A673 (cell line): ENCODE data around the gene FGF12. TPM values are rescaled to one million over a fixed set of nuclear protein-coding genes. Genes with fewer than 3 reads are reported as not detected.

ENCODE experiments used
- BruUV-seq: library from RNA; stranded (reverse); fragments of 400-500 nt; replicated peaks from 2 replicates; lab custom pipeline; 2021; lab: Mats Ljungman, UMichigan
- CTCF ChIA-PET: fragments of 300-600 bp; sonication (Branson Sonifier 250); formaldehyde crosslinking; loops from one replicate; lab custom pipeline; 2022; ENCODE audit warnings: antibody characterized with exemption; lab: Charles Lee
- POLR2A ChIA-PET: fragments of 300-600 bp; sonication (Branson Sonifier 250); formaldehyde crosslinking; loops from one replicate; lab custom pipeline; 2022; ENCODE audit warnings: antibody characterized with exemption; ENCODE audit not compliant: low non-redundant PET; lab: Charles Lee
- DNase-seq: peaks from one replicate; pipeline ENCODE4 v3.0.0-alpha.2; 2015; ENCODE audit warnings: low spot score
- H3K27ac ChIP-seq: fragments of 200-600 bp; sonication (generic); 2 replicates; pipeline ENCODE4 v1.5.1; 2016; ENCODE audit warnings: mixed run types, low read depth, mild to moderate bottlenecking, mixed read lengths, antibody characterized with exemption, low read length; ENCODE audit not compliant: poor library complexity, severe bottlenecking
- H3K27me3 ChIP-seq: fragments of 200-600 bp; sonication (generic); replicated peaks from 2 replicates; pipeline ENCODE4 v1.6.1; 2017; ENCODE audit warnings: mixed run types, low read depth, mild to moderate bottlenecking, mixed read lengths, antibody characterized with exemption, low read length; ENCODE audit not compliant: insufficient read depth, poor library complexity
- H3K36me3 ChIP-seq: fragments of 200-600 bp; sonication (generic); 2 replicates; pipeline ENCODE4 v1.6.1; 2016; ENCODE audit warnings: mixed run types, mild to moderate bottlenecking, mixed read lengths, antibody characterized with exemption, low read length; ENCODE audit not compliant: insufficient read depth, poor library complexity, severe bottlenecking
- H3K4me1 ChIP-seq: fragments of 200-600 bp; sonication (generic); 2 replicates; pipeline ENCODE4 v1.6.1; 2017; ENCODE audit warnings: mixed run types, mild to moderate bottlenecking, mixed read lengths, antibody characterized with exemption, low read length; ENCODE audit not compliant: insufficient read depth, poor library complexity, severe bottlenecking
- H3K4me3 ChIP-seq: fragments of 200-600 bp; sonication (generic); 2 replicates; pipeline ENCODE4 v1.5.1; 2016; ENCODE audit warnings: low read depth, mixed run types, mild to moderate bottlenecking, mixed read lengths, low read length; ENCODE audit not compliant: poor library complexity, severe bottlenecking
- H3K9me3 ChIP-seq: fragments of 200-600 bp; sonication (generic); 2 replicates; pipeline ENCODE4 v1.6.1; 2016; ENCODE audit warnings: mixed run types, low read depth, mild to moderate bottlenecking, mixed read lengths, antibody characterized with exemption, low read length; ENCODE audit not compliant: poor library complexity, severe bottlenecking
- EZH2 ChIP-seq: fragments of 200-600 bp; sonication (generic); IDR thresholded peaks from 2 replicates; pipeline ENCODE4 v1.6.1; 2017; ENCODE audit warnings: borderline replicate concordance, low read depth, mild to moderate bottlenecking, mixed read lengths, antibody characterized with exemption, low read length; ENCODE audit not compliant: poor library complexity, severe bottlenecking
- intact Hi-C: fragments of 100-400 bp; cut with micrococcal nuclease; formaldehyde crosslinking; loops from one replicate; pipeline ENCODE4 v1.10.0; 2022; ENCODE audit not compliant: unreplicated experiment
- total RNA-seq: library from RNA; stranded (reverse); gene quantifications from 2 replicates; pipeline ENCODE4 v1.2.3, GENCODE V29; 2021
- TF ChIP-seq, protein P1 (sequence below): fragments of 300-800, 200-600 bp; sonication (generic); conservative IDR thresholded peaks from 2 replicates; pipeline ENCODE4 v1.5.1; 2017; ENCODE audit warnings: low read depth, mild to moderate bottlenecking, antibody characterized with exemption, low read length, moderate library complexity, mixed read lengths

FGF12 gene
- total RNA-seq, 1 experiment from 2014 or later, result 2.3 TPM

DNA sequence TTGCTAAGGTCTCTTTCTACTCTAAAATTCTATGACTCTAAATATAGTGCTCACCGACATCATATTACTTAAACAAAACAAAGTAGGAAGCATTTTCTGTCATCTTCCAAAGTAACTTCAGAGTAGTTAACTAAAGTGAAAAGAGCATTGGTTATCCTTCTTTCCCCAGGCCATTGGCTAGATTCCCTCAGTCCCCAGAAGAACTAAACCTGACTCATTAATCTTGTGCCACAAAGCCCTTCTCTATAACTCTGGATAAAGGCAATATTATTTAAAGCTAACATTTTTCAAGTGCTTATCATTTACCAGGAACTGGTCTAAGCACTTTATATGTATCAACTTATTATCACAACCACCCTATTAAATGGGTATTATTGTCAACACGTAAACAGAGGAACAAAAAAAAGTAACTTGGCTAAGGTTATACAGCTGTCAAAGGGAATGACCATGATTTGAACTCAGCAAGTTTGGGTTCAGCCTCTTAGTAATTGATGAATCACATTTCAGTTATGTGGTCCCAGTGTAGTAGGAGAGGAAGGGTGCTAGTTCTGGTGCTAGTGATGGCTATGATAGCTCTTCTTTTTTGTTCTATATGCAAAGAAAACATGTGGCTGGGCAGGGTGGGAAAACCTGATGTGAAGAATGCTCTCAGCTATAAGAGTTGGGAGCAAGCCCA is 304.9 kb downstream of the FGF12 start:
- H3K27ac ChIP-seq, result no peak overlapping the region
- intact Hi-C loops, result loop anchor here (5.0 kb wide), 1 partner anchor 235 kb away; no protein-coding TSS in a partner anchor
- CTCF ChIA-PET, result interaction anchor here (1.0 to 2.0 kb wide), 4 partner anchors 8 to 235 kb away, joined by 3 to 6 read pairs (median 4); no protein-coding TSS in a partner anchor
- BruUV-seq, result no TSS peak
- POLR2A ChIA-PET, result no interaction called here
- no peaks in the 10 kb centered on the region for H3K36me3 ChIP-seq
- H3K4me3 ChIP-seq, result no peak overlapping the region
- no peak for DNase-seq
- H3K27me3 ChIP-seq, result no peaks in the 10 kb centered on the region
- H3K4me1 ChIP-seq, result peaks cover 4% of the 10 kb centered on the region
- TF ChIP-seq, protein P1, sequence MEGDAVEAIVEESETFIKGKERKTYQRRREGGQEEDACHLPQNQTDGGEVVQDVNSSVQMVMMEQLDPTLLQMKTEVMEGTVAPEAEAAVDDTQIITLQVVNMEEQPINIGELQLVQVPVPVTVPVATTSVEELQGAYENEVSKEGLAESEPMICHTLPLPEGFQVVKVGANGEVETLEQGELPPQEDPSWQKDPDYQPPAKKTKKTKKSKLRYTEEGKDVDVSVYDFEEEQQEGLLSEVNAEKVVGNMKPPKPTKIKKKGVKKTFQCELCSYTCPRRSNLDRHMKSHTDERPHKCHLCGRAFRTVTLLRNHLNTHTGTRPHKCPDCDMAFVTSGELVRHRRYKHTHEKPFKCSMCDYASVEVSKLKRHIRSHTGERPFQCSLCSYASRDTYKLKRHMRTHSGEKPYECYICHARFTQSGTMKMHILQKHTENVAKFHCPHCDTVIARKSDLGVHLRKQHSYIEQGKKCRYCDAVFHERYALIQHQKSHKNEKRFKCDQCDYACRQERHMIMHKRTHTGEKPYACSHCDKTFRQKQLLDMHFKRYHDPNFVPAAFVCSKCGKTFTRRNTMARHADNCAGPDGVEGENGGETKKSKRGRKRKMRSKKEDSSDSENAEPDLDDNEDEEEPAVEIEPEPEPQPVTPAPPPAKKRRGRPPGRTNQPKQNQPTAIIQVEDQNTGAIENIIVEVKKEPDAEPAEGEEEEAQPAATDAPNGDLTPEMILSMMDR, result no peak
- TF ChIP-seq EZH2, result no peak
- H3K9me3 ChIP-seq, result no peaks in the 10 kb centered on the region

DNA sequence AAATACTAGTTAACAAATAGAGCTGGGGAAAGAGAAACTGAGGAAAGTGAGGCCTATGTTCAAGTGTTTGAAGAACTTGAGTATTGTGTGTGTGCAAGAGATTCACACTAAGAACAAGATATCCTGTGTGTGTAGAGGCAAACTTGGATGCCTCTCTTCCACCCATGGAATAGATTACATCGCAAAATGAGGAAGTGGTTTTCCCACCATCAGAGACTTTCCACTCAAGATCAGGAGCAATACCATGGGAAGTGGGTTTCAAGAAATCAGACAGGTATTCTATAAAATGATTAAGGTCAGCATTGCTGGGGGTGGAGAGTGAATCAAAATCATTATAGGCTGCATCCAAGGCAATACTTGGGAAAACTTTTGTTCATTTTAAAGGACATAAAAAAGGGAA is 308.0 kb downstream of the FGF12 start:
- Histone ChIP-seq H3K4me3 (no peak overlapping the region), H3K36me3 (no peaks in the 10 kb centered on the region), H3K4me1 (peaks cover 8% of the 10 kb centered on the region), H3K27ac (no peak overlapping the region), H3K27me3 (no peaks in the 10 kb centered on the region), H3K9me3 (no peaks in the 10 kb centered on the region)
- DNase-seq, result no peak
- ChIA-PET CTCF (no interaction called here), POLR2A (interaction anchor here (0.5 kb wide), 1 partner anchor 655 kb away, joined by 3 read pairs; no protein-coding TSS in a partner anchor)
- BruUV-seq, result no TSS peak
- TF ChIP-seq, protein P1, result no peak
- TF ChIP-seq EZH2, result no peak
- intact Hi-C loops, result no loop called here

DNA sequence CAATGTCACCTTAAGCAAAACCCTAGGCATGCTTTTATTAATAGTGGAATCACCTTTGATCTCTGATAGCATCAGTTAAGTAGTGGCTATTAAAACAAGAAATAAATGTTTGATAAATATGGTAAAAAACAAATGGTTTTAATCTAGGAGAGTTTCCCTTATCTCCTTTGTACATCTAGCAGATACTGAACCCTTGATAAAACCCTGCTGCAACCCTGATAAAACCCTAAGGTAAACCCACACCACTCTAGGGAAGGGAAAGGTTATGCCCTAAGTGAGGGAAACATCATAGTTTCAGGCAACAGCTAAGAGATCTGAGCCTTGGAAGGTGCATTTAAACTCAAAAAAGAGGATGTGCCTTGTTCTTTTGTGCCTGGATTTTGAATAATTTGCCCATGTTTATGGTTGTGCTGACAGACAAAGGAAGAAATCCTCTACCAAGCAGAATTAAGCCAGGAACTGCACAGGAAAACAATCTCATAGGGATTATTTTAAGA is 309.7 kb downstream of the FGF12 start:
- BruUV-seq, result no TSS peak
- no peaks in the 10 kb centered on the region for H3K27me3 ChIP-seq
- no peak for TF ChIP-seq EZH2
- TF ChIP-seq, protein P1, result no peak
- POLR2A ChIA-PET, result no interaction called here
- H3K4me1 ChIP-seq, result peaks cover 8% of the 10 kb centered on the region
- no peak overlapping the region for H3K27ac ChIP-seq
- no peak for DNase-seq
- no peak overlapping the region for H3K4me3 ChIP-seq
- CTCF ChIA-PET, result no interaction called here
- H3K36me3 ChIP-seq, result no peaks in the 10 kb centered on the region
- intact Hi-C loops, result no loop called here
- no peaks in the 10 kb centered on the region for H3K9me3 ChIP-seq
